Transverse colon (tissue), 4 donors: Measurements from ENCODE around the gene CRYBB2. TPM values are rescaled to one million over a fixed set of nuclear protein-coding genes. Genes with fewer than 3 reads are reported as not detected.

Source experiments
- DNase-seq: peaks from one replicate; pipeline ENCODE4 v3.0.0-alpha.2; 2019
- H3K27ac ChIP-seq, 4 donors: fragments of 200-600 bp; sonication (generic); 2 replicates each; pipeline ENCODE4 v1.5.1; 2016 to 2018; ENCODE audit warnings: inconsistent platforms in 4 of 4
- H3K27me3 ChIP-seq: fragments of 200-600 bp; sonication (generic); 2 replicates; pipeline ENCODE4 v1.5.1; 2017; ENCODE audit warnings: inconsistent platforms
- H3K36me3 ChIP-seq, 4 donors: fragments of 200-600 bp; sonication (generic); 2 replicates each; pipeline ENCODE4 v1.5.1; 2017 to 2019; ENCODE audit warnings: inconsistent platforms in 4 of 4
- H3K4me1 ChIP-seq, 4 donors: fragments of 200-600 bp; sonication (generic); 2 replicates each; pipeline ENCODE4 v1.5.1; 2017 to 2020; ENCODE audit warnings: inconsistent platforms in 4 of 4
- H3K4me3 ChIP-seq, 4 donors: fragments of 200-600 bp; sonication (generic); 1 replicate in 1 of 4; 2 replicates in 3 of 4; pipeline versions ENCODE4 v1.5.1 to v1.6.1; 2017 to 2019; ENCODE audit warnings: inconsistent platforms in 4 of 4
- H3K9me3 ChIP-seq, 2 donors: fragments of 200-600 bp; sonication (generic); 2 replicates each; pipeline ENCODE4 v1.5.1; 2017 to 2019; ENCODE audit warnings: inconsistent platforms in 2 of 2
- CTCF ChIP-seq, 5 experiments: fragments of 200-600 bp in 3 of 5; fragments of 450-650 bp in 2 of 5; sonication (generic) in 3 of 5; IDR thresholded peaks; 1 replicate in 2 of 5; 2 replicates in 3 of 5; pipeline ENCODE4 v1.5.1; 2016 to 2017; ENCODE audit warnings: antibody characterized with exemption in 5 of 5, inconsistent platforms in 3 of 5, mild to moderate bottlenecking in 2 of 5, moderate library complexity in 1 of 5
- EP300 ChIP-seq: sonication (generic); formaldehyde crosslinking; IDR thresholded peaks from one replicate; pipeline ENCODE4 v1.6.1; 2017; ENCODE audit warnings: antibody characterized with exemption, low read depth
- POLR2A ChIP-seq: fragments of 450-650 bp; IDR thresholded peaks from one replicate; pipeline ENCODE4 v1.6.1; 2016; ENCODE audit warnings: antibody characterized with exemption, mild to moderate bottlenecking, moderate library complexity
- POLR2AphosphoS5 ChIP-seq, 3 donors: sonication (generic); formaldehyde crosslinking; IDR thresholded peaks; one replicate each; pipeline ENCODE4 v1.6.1; 2016; ENCODE audit warnings: antibody characterized with exemption in 3 of 3
- WGBS, 2 donors: methylation state at CpG; one replicate each; pipeline ENCODE4 v1.1.5; 2018; ENCODE audit warnings: low coverage in 1 of 2; 5-methylcytosine and 5-hydroxymethylcytosine counted together
- in situ Hi-C, 4 donors: fragments of 200-750 bp; cut with MboI; loops; one replicate each; pipeline versions ENCODE4 v1.15.0 to v1.15.1; 2017; ENCODE audit warnings: low sequenced_read_pairs in 3 of 4, low pct_ligation_motif_present in 1 of 4, low pct_unique_long_range_greater_than_20kb in 1 of 4
- intact Hi-C: fragments of 100-400 bp; cut with DNase I; formaldehyde crosslinking; loops from one replicate; pipeline ENCODE4 v1.15.1; 2023; ENCODE audit warnings: low total_unique reads
- total RNA-seq, 4 donors: library from RNA; depleted of rRNA; stranded (reverse); fragments of >200 nt; gene quantifications; one replicate each; pipeline ENCODE4 v1.1.0, GENCODE V29; 2016

The CRYBB2 gene
- total RNA-seq, 4 donors from 2014 or later: 2.2 TPM; not detected in 3

GRCh38 chr22:25193130-25193529 is 26.3 kb upstream of the CRYBB2 start:
- TF ChIP-seq CTCF (IDR thresholded peaks at IDR 0.05): no peak
- no peak for TF ChIP-seq EP300
- no peak for TF ChIP-seq POLR2A
- no peak for TF ChIP-seq POLR2AphosphoS5 (IDR thresholded peaks at IDR 0.05)
- no peak overlapping the region for H3K4me3 ChIP-seq
- no peaks in the 10 kb centered on the region for H3K27me3 ChIP-seq
- peaks cover 0 to 9% (median 3%) of the 10 kb centered on the region in 4 donors for H3K36me3 ChIP-seq
- H3K4me1 ChIP-seq: no peaks in the 10 kb centered on the region
- in situ Hi-C loops (no loop called here), intact Hi-C loops (no loop called here)
- WGBS, 2 donors: 33 to 53% methylated on average over 4 of the region's 4 CpGs
- DNase-seq: no peak
- no peak overlapping the region for H3K27ac ChIP-seq
- no peaks in the 10 kb centered on the region for H3K9me3 ChIP-seq

GRCh38 chr22:25193548-25193947 is 25.9 kb upstream of the CRYBB2 start:
- Histone ChIP-seq H3K4me1 (no peaks in the 10 kb centered on the region), H3K36me3 (peaks cover 0 to 9% (median 3%) of the 10 kb centered on the region in 4 donors), H3K4me3 (no peak overlapping the region), H3K9me3 (no peaks in the 10 kb centered on the region), H3K27me3 (no peaks in the 10 kb centered on the region), H3K27ac (no peak overlapping the region)
- TF ChIP-seq EP300 (no peak), CTCF (IDR thresholded peaks at IDR 0.05) (no peak), POLR2A (no peak), POLR2AphosphoS5 (IDR thresholded peaks at IDR 0.05) (no peak)
- in situ Hi-C loops: no loop called here
- 64 to 100% methylated on average over 1 to 3 of the region's 3 CpGs for WGBS, 2 donors
- DNase-seq: no peak
- intact Hi-C loops: no loop called here

- no peaks in the 10 kb centered on the region for H3K27me3 ChIP-seq
- no peaks in the 10 kb centered on the region for H3K4me1 ChIP-seq
- H3K36me3 ChIP-seq: peaks cover 0 to 9% (median 3%) of the 10 kb centered on the region in 4 donors
- intact Hi-C loops (no loop called here), in situ Hi-C loops (no loop called here)
- 88 to 92% methylated on average over 2 to 5 of the region's 5 CpGs for WGBS, 2 donors
- TF ChIP-seq POLR2AphosphoS5 (IDR thresholded peaks at IDR 0.05): no peak
- TF ChIP-seq POLR2A: no peak
- no peak for TF ChIP-seq EP300
- no peak for TF ChIP-seq CTCF (IDR thresholded peaks at IDR 0.05)
- no peak overlapping the region for H3K27ac ChIP-seq
- H3K9me3 ChIP-seq: no peaks in the 10 kb centered on the region
- H3K4me3 ChIP-seq: no peak overlapping the region
- DNase-seq: no peak
Measured at GRCh38 chr22:25196326-25196725, 23.1 kb upstream of the CRYBB2 start.

- Histone ChIP-seq H3K36me3 (peaks cover 0 to 6% (median 3%) of the 10 kb centered on the region in 4 donors), H3K4me1 (no peaks in the 10 kb centered on the region), H3K27me3 (no peaks in the 10 kb centered on the region), H3K4me3 (no peak overlapping the region), H3K27ac (no peak overlapping the region), H3K9me3 (no peaks in the 10 kb centered on the region)
- intact Hi-C loops: no loop called here
- TF ChIP-seq EP300 (no peak), CTCF (IDR thresholded peaks at IDR 0.05) (no peak), POLR2A (no peak), POLR2AphosphoS5 (IDR thresholded peaks at IDR 0.05) (no peak)
- in situ Hi-C loops: no loop called here
- WGBS, 2 donors: 77 to 96% methylated on average over 3 to 4 of the region's 4 CpGs
- no peak for DNase-seq
Measured at GRCh38 chr22:25197340-25197739, 22.1 kb upstream of the CRYBB2 start.
